Right lobe of liver (tissue), 4 donors: ENCODE measurements around the gene ZNF276.

Experiments used
- CTCF ChIP-seq, 4 donors: fragments of 200-600 bp in 3 of 4; fragments of 450-650 bp in 1 of 4; IDR thresholded peaks; one replicate each; pipeline versions ENCODE4 v1.5.1 to v1.8.0; 2016 to 2022; ENCODE audit warnings: antibody characterized with exemption in 4 of 4, mild to moderate bottlenecking in 2 of 4
- POLR2A ChIP-seq: fragments of 450-650 bp; IDR thresholded peaks from one replicate; pipeline ENCODE4 v1.6.1; 2017; ENCODE audit warnings: antibody characterized with exemption, mild to moderate bottlenecking
- donor health status: DM: no; HTN: no; CAD: no.
- donor health status: DM: no; HTN: no; CAD: no.
- donor health status: DM: no; HTN: yes; CAD: no.

- TF ChIP-seq CTCF (IDR thresholded peaks at IDR 0.05) (no peak), POLR2A (no peak)
Measured at GRCh38 chr16:89742948-89743347, 21.6 kb downstream of the ZNF276 start.
